ENCODE data around the gene AKAP1.

DNA sequence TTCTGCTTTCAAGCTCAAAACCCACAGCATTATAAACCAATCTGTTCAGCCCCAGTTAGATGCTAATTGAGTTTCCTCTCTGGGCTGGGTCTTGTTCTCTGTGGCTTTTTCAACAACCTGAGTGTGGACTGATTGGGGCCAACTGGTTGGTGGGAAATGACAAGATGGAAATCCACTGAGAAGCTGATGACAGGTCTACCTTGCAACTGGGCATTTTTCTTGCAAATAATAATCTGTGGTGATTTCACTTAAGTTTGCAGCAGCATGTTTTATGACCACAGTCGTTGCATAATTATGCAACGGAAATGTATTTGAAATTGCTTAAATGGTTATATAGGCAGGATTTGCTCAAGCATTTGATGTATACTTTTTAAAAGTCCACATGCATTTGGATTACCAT is 69.9 kb downstream of the AKAP1 start:
- TF ChIP-seq, protein P1, sequence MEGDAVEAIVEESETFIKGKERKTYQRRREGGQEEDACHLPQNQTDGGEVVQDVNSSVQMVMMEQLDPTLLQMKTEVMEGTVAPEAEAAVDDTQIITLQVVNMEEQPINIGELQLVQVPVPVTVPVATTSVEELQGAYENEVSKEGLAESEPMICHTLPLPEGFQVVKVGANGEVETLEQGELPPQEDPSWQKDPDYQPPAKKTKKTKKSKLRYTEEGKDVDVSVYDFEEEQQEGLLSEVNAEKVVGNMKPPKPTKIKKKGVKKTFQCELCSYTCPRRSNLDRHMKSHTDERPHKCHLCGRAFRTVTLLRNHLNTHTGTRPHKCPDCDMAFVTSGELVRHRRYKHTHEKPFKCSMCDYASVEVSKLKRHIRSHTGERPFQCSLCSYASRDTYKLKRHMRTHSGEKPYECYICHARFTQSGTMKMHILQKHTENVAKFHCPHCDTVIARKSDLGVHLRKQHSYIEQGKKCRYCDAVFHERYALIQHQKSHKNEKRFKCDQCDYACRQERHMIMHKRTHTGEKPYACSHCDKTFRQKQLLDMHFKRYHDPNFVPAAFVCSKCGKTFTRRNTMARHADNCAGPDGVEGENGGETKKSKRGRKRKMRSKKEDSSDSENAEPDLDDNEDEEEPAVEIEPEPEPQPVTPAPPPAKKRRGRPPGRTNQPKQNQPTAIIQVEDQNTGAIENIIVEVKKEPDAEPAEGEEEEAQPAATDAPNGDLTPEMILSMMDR (conservative IDR thresholded peaks at IDR 0.05 in 1 of 2, IDR thresholded peaks at IDR 0.05 in 1 of 2; ENCODE audit: low read depth in 1 of 2, low read length in 2 of 2): no peak
- no peak for TF ChIP-seq EZH2 (IDR thresholded peaks at IDR 0.05; ENCODE audit: low read length, missing control alignments)
